ENCODE results near the gene SLC6A20.

Gene SLC6A20

DNA sequence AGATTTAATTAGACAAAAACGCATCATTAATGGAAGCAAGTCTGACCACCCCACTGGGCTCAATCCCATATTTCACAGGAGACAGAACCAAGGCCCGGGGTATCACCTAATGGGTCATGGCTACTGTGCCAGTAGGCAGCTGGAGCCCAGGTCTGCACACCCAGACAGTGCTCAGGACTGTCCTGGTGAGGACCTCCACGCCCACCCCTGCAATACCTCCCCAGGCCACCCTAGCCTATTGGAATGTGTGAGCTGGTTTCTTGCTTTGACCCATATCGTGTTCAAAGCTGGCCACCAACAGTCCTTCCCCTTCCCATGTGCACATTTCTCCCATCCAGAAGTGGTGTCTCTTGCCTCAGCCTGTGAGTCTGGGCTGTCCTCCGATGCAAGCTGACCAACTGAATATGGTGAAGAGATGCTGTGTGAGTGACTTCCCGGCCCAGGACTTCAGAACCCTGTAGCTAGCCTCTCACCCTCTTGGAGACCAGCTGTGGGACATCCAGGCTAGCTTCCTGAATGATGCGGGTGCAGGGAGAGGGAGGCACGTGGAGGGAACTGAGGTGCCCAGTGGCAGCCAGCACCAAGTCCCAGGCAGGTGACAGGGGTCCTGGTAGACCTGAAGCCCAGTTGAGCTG lies 19.1 kb downstream of the SLC6A20 start:
- H3K4me3 ChIP-seq (ENCODE audit: control insufficient read depth, low read depth, low read length): no peak overlapping the region
- DNase-seq (ENCODE audit: low read depth): no peak
- TF ChIP-seq, protein P1, sequence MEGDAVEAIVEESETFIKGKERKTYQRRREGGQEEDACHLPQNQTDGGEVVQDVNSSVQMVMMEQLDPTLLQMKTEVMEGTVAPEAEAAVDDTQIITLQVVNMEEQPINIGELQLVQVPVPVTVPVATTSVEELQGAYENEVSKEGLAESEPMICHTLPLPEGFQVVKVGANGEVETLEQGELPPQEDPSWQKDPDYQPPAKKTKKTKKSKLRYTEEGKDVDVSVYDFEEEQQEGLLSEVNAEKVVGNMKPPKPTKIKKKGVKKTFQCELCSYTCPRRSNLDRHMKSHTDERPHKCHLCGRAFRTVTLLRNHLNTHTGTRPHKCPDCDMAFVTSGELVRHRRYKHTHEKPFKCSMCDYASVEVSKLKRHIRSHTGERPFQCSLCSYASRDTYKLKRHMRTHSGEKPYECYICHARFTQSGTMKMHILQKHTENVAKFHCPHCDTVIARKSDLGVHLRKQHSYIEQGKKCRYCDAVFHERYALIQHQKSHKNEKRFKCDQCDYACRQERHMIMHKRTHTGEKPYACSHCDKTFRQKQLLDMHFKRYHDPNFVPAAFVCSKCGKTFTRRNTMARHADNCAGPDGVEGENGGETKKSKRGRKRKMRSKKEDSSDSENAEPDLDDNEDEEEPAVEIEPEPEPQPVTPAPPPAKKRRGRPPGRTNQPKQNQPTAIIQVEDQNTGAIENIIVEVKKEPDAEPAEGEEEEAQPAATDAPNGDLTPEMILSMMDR (conservative IDR thresholded peaks at IDR 0.05; ENCODE audit: control insufficient read depth, insufficient read depth, low read depth, low read length): no peak

DNA sequence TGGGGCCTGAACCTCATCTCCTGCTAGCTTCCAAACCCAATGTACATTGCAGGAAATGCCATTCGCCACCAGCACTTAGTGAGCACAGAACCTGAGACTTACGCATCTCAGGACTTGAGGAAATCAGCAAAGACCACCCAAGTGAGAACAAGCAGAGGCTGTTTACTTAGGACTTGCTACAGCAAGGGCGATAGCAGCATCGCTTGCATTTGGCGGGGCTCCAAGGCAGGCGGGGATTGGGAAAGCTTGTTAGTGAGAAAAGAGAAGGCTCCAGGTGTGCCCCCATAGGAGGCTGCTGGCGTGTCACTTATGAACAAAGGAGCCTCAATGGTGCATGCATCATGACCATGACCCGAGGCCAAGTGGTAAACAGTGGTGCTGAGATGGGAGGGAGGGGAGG lies 19.7 kb downstream of the SLC6A20 start:
- TF ChIP-seq, protein P1 (conservative IDR thresholded peaks at IDR 0.05; ENCODE audit: control insufficient read depth, insufficient read depth, low read depth, low read length): no peak
- DNase-seq (ENCODE audit: low read depth): no peak

DNA sequence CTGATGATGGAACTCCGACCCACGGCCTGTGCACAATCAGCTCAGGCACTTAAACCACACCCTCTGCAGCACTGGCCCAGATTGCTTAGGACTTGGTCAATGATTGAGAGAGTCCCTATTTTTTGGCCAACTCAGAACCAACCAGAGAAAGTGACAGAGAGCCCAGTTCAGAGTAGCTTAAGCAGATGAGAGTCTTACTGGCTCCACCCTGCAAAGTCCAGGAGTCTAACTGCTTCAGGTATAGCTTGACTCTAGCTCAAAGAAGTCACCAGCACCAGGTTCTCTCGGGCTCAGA lies 20.1 kb downstream of the SLC6A20 start:
- TF ChIP-seq, protein P1 (conservative IDR thresholded peaks at IDR 0.05; ENCODE audit: control insufficient read depth, insufficient read depth, low read depth, low read length): no peak
- no peak overlapping the region for H3K4me3 ChIP-seq (ENCODE audit: control insufficient read depth, low read depth, low read length)
- no peak for DNase-seq (ENCODE audit: low read depth)

More for the DNA sequence above, 19.7 kb downstream of the SLC6A20 start:
- H3K4me3 ChIP-seq (ENCODE audit: control insufficient read depth, low read depth, low read length): no peak overlapping the region

DNA sequence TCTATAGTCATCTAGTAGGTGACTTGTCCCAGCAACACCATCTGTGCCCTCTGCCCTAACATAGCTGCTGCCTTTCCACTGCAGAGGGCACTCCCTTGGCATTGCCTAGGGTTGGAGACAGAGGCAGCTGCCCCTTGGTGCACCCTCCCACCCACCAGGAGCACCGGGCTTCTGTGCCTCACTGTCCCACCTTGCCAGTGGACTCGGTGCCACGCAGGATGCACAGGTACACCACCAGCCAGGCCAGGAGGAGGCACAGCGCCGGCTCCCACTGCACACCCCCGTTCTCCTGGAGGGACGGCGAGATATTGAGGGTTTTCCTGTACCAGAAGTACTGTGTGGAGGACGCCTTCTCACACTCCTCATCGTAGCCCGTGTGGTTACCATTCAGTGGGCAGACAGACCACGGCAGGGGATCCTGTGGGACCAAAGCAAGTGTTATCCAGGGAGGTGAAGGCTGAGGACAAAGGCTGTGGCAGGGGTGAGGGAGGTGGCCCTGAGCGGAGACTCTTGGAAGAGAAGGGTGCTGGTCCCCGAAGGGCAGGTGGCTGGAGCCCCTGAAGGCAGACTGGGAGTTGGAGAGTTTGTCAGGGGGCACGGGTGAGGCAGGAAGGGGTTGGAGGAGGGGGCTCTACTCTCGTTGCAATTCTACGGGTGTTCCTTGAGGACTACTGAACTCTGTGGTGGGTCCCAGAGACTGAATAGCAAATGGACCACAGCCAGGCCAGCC lies 20.6 kb downstream of the SLC6A20 start:
- no peak for DNase-seq (ENCODE audit: low read depth)
- no peak overlapping the region for H3K4me3 ChIP-seq (ENCODE audit: control insufficient read depth, low read depth, low read length)
- TF ChIP-seq, protein P1 (conservative IDR thresholded peaks at IDR 0.05; ENCODE audit: control insufficient read depth, insufficient read depth, low read depth, low read length): no peak

DNA sequence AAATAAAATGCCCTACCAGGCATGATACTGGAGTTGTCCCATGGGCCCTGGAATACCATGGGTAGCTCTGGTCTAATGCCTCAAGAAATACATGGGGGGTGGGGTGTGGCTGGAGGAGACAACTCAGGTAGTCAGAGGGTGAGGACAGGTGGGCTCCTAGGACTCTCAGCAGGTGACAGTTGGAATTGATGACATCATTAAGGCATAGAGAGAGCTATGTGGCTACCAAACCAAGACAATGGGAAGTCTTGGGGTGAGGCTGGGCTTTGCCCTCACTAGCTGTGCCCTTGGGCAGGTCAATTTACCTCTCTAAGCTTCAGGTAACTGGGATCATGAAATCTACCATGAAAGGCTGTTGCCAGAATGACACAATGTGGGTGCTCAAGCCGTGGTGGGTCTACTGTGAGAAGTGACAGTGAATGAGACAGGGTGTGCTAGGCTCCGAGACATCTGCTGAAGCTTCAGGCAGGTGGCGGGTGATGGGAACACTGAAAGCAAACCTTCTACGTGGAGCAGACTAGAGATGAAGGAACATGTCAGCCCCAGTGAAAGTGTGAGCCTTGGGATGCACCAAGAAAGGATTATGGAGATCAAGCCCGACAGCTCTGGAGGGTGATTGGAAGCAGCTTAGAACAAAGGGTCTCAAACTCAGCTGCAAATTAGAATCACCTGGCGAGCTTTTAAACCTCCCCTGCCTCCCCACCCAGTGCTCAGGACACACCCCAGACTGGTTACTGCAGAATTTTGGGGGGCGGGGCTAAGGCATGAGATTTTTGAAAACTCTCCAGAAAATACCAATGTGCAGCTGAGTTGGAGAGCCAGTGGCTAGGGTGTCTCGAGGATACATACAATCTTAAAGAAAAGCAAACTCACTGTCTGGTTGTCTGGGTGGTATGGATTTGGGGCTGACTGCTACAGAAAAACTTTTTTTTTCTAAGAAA lies 21.5 kb downstream of the SLC6A20 start:
- H3K4me3 ChIP-seq (ENCODE audit: control insufficient read depth, low read depth, low read length): no peak overlapping the region
- TF ChIP-seq, protein P1 (conservative IDR thresholded peaks at IDR 0.05; ENCODE audit: control insufficient read depth, insufficient read depth, low read depth, low read length): no peak
- DNase-seq (ENCODE audit: low read depth): no peak

DNA sequence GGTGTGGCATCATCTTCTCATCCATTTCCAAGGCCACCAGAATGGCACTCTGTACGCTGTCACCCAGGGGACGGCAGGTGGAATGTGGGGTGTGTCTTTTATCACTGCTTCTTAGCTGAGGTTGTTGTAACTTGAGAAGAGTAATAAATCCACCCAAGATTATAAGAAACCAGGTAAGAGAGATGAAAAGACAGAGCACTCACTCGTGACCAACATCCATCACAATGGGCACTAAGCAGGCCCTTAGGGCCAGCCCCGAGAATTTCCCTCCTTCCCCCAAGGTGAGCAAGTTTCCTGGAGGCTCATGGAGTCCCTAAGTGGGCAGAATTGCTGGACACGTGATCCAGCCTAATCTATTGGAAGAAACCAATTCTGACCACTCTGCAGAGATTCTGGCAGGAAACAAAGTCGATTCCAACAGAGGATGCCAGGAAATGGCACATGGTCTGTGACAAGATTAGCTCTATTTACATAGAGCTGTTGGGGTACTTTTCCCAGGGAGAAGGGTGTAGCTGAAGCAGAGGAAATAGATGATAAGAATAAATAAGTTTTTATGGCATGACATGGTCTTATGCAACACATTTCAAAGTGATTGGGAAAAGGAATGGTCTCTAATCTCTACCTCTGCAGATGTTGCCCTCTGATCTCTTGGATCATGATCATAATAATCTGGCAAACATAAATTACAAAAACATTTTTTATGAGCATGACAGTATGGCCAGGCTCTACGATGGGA lies 22.5 kb downstream of the SLC6A20 start:
- TF ChIP-seq, protein P1 (conservative IDR thresholded peaks at IDR 0.05; ENCODE audit: control insufficient read depth, insufficient read depth, low read depth, low read length): no peak
- no peak overlapping the region for H3K4me3 ChIP-seq (ENCODE audit: control insufficient read depth, low read depth, low read length)
- DNase-seq (ENCODE audit: low read depth): no peak

Measured in fibroblast of mammary gland (primary cell).